Mammary epithelial cell (primary cell): Measurements from ENCODE around the gene OGFOD1.

Experiments
- CTCF ChIP-seq, 2 donors: IDR thresholded peaks in 1 of 2; conservative IDR thresholded peaks in 1 of 2; 2 replicates each; pipeline ENCODE4 v1.5.1; 2011 to 2012; ENCODE audit warnings: inconsistent platforms in 2 of 2, low read length in 2 of 2, mild to moderate bottlenecking in 2 of 2, control low read depth in 1 of 2, low read depth in 1 of 2; ENCODE audit not compliant: insufficient read depth in 1 of 2; ENCODE audit errors: extremely low read depth in 1 of 2
- EZH2 ChIP-seq: IDR thresholded peaks from 2 replicates; pipeline ENCODE4 v1.6.1; 2012; ENCODE audit warnings: low read length, inconsistent platforms, borderline replicate concordance

DNA sequence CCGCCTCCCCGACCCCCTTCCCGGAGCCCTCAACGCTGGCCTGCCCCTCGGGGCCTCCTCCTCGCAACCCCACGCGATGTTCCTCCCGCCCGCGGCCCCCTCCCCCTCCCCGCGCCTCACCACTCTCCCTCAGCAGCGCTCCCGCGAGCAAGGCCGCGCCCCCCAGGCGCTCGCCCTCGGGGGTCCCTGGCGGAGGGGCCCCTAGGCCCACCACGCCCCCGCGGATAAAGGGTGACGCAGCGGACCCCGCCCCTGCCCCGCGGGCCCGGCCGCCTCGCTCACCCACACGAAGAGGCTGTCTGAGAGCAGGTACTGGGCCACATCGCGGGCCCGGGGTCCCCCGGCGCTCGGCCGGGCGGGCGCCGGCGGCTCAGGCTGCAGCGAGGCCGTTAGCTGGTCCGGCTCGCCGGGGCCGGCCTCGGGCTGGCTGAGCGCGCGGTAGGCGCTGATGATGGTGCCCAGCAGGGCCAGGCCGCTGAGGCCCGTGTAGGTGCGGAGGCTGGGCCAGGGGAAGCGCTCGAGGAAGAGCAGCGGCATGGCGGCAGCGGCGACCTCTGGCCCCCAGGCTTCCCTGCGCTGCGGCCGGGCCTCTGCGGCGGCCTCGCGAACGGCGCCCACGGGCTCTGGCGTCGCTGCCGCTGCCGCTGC lies 26.4 kb upstream of the OGFOD1 start:
- TF ChIP-seq CTCF (conservative IDR thresholded peaks at IDR 0.05 in 1 of 2, IDR thresholded peaks at IDR 0.05 in 1 of 2; ENCODE audit: extremely low read depth in 1 of 2, insufficient read depth in 1 of 2, low read depth in 1 of 2, low read length in 2 of 2), result no peak
- TF ChIP-seq EZH2, result no peak
